Activated T-cell treated with anti-CD3 and anti-CD28 coated beads for 24 hours (primary cell): ENCODE measurements around the gene EDC3.
"Not testable (repeated sequence)": the region's sequence is repeated elsewhere in the genome, so short reads cannot be mapped to it uniquely, and the experiment has no call there.

Experiments
- DNase-seq: peaks from one replicate; pipeline ENCODE4 v3.0.0-alpha.2; 2020; ENCODE audit warnings: low read depth

EDC3 gene

DNA sequence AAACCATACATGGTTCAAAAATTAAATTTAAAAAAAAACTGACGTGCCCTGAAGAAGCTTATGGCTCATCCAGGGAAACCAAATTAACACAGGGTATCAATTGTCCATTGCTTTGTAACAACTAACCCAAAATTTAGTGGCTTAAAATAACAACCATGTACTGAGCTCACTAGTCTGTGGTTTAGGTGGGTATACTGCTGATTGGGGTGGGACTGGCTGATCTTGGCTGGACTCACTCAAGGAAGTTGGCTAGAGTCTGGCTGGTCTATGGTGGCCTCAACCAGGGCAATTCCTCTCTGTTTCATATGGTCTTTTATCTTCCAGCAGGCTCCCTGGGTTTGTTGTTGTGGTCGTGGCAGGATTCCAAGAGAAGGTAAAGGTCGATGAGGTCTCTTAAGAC lies 14.1 kb upstream of the EDC3 start:
- no peak for DNase-seq

GRCh38 chr15:74709011-74709410 lies 13.2 kb upstream of the EDC3 start:
- DNase-seq, result no peak

DNA sequence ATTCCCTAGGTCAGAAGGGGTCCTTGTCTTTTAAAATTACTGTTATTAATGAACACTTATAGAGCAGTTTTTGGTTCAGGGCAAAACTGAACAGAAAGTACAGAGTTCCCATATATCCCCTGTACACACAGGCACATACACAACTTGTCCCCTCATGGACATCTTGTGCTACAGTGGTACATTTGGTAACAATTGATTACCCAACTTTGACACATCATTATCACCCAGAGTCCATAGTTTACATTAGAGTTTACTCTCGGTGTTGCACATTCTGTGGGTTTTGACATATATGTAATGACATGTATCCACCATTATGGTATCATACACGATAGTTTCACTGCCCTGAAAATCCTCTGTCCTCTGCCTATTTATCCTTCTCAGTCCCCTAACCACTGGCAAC lies 984 bp upstream of the EDC3 start:
- DNase-seq, result no peak

GRCh38 chr15:74696398-74696729 lies 540 bp upstream of the EDC3 start:
- DNase-seq, result no peak

DNA sequence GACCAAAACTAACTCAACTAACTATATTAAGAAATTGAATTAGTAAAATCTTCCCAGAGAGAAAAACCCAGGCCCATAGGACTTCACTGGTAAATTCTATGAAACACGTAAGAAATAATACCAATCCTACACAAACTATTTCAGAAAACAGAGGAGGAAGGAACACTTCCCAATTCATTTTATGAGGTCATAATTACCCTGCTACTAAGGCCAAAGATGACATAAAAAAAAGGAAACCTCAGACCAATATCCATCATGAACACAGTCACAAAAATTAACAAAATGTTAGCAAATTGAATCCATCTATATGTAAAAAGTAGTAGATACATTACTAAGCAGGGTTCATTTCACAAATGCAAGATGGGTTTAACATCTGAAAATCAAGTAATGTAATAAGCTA lies 3.5 kb downstream of the EDC3 start:
- DNase-seq, result no peak

GRCh38 chr15:74683758-74684157 lies 12.1 kb downstream of the EDC3 start:
- DNase-seq, result no peak

GRCh38 chr15:74682954-74683353 lies 12.9 kb downstream of the EDC3 start:
- no peak for DNase-seq

GRCh38 chr15:74680456-74680855 lies 15.4 kb downstream of the EDC3 start:
- no peak for DNase-seq

GRCh38 chr15:74676801-74677200 lies 19.0 kb downstream of the EDC3 start:
- DNase-seq, result no peak

DNA sequence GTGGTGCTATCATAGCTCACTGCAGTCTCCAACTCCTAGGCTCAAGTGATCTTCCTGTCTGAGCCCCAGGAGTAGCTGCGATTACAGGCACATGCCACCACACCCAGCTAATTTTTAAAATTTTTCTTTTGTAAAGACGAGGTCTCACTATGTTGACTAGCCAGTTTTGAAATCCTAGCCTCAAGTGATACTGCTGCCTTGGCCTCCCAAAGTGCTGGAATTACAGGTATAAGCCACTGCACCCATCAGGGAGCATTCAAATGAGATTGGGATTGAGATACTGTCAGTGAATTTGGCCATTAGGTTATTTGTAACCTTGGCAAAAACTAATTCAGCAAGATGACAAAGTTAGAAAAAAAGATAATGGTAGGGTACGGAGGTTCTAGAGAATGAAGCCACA lies 21.7 kb downstream of the EDC3 start:
- no peak for DNase-seq

GRCh38 chr15:74669627-74670026 lies 26.2 kb downstream of the EDC3 start:
- no peak for DNase-seq

- no peak for DNase-seq
Observed at GRCh38 chr15:74667975-74668374, 27.8 kb downstream of the EDC3 start.

DNA sequence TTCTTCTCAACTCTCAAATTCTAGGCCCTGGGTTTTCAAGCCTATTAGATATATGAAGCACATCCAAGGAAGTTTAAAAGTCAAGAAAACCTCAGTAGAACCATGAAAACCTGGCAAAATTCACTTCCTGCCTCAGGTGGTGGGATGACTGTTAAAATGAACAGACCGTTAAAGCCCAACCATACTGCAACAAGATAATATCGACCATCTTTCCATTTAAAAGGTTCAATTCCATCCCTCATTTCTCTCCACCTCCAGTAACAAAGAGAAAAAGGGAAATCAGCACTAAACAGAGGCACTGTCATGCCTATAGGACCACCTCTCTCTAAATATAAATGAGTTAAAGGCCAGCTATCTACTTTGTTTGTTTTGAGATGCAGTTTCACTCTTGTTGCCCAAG lies 31.2 kb downstream of the EDC3 start:
- DNase-seq, result no peak

DNA sequence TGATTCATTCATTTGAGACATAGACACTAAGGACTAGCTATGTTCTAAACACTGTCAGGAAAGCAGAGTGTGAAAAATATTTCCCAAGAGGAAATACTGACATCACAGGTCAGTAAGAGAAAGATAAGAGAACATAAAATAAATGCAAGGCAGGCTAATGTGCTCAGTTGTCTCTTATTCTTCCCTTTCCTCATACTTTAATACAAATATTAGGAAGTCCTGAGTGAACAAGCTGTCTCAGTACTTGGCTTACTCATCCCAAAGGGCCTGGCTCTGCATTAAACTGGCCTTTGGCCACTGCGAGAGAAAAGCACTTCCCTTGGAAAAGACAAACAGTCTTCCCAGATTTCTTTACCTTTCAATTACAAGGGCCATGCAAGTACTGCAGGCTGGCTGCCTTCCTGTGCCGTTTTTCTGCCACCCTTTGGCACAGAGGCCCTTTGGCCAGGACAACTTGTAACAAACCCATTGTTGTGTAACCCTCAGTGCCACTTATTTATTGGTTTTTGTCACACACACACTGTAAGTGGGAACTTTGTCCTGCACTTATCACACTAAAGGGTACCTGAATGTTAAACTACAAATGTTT lies 31.7 kb downstream of the EDC3 start:
- DNase-seq, result no peak

- DNase-seq, result no peak
Observed at GRCh38 chr15:74663303-74664027, 32.4 kb downstream of the EDC3 start.

- DNase-seq, result no peak
Observed at GRCh38 chr15:74662064-74662860, 33.6 kb downstream of the EDC3 start.

GRCh38 chr15:74661280-74661679 lies 34.5 kb downstream of the EDC3 start:
- not testable (repeated sequence) for DNase-seq

DNA sequence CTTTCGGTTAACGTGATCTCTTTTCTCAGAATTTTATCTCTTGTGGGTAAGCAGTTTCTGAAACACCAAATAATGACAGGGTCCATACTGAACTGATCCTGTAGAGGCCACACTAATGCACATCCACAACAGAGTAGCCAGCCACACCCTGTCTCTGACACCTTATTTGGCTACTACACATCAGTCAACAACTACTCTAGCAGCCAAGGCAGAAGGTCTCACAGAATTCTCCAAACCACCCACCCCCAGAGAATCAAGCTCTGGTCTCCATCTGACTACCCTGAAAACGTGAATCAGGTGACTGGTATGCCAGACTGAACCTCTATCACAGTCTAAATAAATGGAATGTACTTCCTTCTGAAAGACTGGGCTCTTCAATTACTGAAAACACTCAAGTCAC lies 38.0 kb downstream of the EDC3 start:
- no peak for DNase-seq

DNA sequence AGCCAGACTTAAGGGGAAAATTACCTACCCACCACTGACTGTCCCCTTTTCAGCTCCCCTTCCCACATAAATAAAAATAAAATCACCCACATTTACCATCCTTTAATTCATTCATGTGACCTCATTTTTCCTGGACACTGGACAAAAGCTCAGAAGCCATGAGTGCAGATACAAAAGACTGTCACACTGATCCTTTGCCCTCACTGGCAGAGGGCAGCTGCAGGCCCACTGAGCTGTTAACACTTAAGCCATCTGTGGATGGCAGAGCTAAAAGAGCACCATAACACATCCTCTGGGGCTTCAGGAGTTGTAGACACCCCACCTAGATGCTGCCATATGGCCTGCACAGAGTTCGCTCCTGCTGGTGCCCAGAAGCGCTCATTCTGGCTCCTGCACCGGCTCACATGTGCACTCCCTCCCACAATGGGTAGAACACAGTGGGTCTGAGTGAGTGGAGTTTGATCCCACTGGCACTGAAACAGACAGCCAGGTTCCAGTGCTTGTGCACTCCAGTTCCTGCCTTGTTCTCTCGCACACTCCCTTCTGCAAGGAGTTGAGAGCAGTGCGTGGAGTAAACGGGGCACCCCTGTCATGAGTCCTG lies 38.8 kb downstream of the EDC3 start:
- no peak for DNase-seq

GRCh38 chr15:74655424-74655823 lies 40.4 kb downstream of the EDC3 start:
- no peak for DNase-seq

DNA sequence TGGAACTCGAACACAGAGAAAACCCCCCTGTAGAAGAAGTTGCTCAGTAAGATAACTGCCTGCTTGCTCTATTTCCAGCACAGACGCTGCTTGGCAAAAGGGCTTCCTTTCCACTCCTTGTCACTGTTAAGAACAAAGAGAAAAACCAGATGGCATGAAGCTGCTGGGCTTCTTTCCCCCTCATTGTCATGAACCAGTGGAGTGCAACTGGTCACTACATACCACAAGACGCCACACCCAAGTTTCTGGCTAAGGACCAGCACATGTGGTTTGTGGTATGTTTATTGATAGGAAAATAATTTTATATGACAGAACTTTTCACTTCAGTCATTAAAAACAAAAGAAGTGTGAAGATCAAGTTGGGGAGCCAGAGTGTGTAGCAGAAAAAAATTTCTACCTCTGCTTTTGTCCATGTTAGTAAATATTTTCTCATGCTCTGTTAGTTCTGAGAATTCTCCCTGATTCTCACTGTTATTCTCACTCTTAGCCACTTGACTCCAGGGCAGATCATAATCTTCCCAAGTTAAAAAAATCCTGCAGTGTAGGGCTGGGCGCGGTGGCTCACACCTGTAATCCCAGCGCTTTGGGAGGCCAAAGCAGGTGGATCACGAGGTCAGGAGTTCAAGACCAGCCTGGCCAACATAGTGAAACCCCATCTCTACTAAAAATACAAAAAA lies 42.3 kb downstream of the EDC3 start:
- no peak for DNase-seq

DNA sequence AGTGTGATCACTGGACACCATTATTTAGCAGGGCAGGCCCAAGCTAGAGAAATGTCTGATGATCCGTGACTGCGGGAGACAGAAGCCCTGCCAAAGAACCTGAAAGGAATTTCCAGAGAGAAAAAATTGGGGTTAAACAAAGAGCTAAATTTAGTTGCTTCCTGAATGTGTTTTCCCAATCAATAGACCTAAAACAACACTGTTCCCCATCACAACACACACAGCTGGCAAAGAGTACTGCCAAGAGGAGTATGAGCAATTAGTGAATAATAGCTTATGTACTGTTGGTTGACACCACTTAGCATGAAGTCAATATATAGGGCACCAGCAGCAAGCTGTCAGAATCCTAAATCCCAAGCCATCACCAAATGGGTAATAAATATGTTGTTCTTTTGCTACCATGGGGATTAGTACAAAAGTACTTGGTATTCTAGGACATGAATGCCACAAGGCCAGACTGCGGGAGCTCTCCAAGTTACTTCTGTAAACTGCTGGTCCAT lies 44.5 kb downstream of the EDC3 start:
- DNase-seq, result no peak
